ENCODE measurements around the gene KBTBD4. TPM values are rescaled to one million over a fixed set of nuclear protein-coding genes. Genes with fewer than 3 reads are reported as not detected.
"Not testable (repeated sequence)": the region's sequence is repeated elsewhere in the genome, so short reads cannot be mapped to it uniquely, and the experiment has no call there.

KBTBD4 gene
- total RNA-seq, 1 donor from 2014 or later: 12.1 TPM

DNA sequence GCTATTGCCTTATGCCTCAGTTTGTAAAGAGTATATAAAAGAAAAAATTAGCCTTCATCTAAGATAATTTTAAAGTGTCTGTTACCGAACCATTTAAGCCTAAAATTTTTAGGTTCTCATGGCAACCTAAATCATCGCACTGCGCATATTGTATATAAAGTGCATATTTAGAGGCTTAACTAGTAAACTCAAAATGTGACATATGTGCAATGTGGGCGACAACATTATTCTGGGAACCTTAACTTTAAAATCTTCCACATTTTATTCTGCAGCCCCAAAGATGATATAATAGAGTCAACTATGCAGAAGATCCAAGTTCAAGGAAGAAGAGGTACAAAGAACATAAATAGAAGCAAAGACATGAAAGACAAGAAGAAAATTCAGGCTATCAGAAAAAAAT lies 48.8 kb downstream of the KBTBD4 start:
- Mint-ChIP-seq H3K27me3 (ENCODE audit: unreplicated experiment) (peaks cover 4% of the 10 kb centered on the region), H3K9me3 (ENCODE audit: unreplicated experiment) (no peaks in the 10 kb centered on the region), H3K36me3 (ENCODE audit: low read depth, unreplicated experiment) (peaks cover 7% of the 10 kb centered on the region), H3K27ac (ENCODE audit: unreplicated experiment) (peak overlapping the region; percentile 77), H3K4me1 (ENCODE audit: unreplicated experiment) (peaks cover 11% of the 10 kb centered on the region), H3K4me3 (ENCODE audit: unreplicated experiment) (no peak overlapping the region)
- no peak for DNase-seq (ENCODE audit: low spot score)
- TF ChIP-seq, protein P1, sequence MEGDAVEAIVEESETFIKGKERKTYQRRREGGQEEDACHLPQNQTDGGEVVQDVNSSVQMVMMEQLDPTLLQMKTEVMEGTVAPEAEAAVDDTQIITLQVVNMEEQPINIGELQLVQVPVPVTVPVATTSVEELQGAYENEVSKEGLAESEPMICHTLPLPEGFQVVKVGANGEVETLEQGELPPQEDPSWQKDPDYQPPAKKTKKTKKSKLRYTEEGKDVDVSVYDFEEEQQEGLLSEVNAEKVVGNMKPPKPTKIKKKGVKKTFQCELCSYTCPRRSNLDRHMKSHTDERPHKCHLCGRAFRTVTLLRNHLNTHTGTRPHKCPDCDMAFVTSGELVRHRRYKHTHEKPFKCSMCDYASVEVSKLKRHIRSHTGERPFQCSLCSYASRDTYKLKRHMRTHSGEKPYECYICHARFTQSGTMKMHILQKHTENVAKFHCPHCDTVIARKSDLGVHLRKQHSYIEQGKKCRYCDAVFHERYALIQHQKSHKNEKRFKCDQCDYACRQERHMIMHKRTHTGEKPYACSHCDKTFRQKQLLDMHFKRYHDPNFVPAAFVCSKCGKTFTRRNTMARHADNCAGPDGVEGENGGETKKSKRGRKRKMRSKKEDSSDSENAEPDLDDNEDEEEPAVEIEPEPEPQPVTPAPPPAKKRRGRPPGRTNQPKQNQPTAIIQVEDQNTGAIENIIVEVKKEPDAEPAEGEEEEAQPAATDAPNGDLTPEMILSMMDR (IDR thresholded peaks at IDR 0.05; ENCODE audit: unreplicated experiment): no peak

GRCh38 chr11:47527186-47527585 lies 51.6 kb downstream of the KBTBD4 start:
- peaks cover 7% of the 10 kb centered on the region for H3K36me3 Mint-ChIP-seq (ENCODE audit: low read depth, unreplicated experiment)
- H3K9me3 Mint-ChIP-seq (ENCODE audit: unreplicated experiment): no peaks in the 10 kb centered on the region
- no peak for DNase-seq (ENCODE audit: low spot score)
- TF ChIP-seq, protein P1 (IDR thresholded peaks at IDR 0.05; ENCODE audit: unreplicated experiment): no peak
- H3K4me3 Mint-ChIP-seq (ENCODE audit: unreplicated experiment): no peak overlapping the region
- peaks cover 4% of the 10 kb centered on the region for H3K27me3 Mint-ChIP-seq (ENCODE audit: unreplicated experiment)
- peaks cover 32% of the 10 kb centered on the region for H3K4me1 Mint-ChIP-seq (ENCODE audit: unreplicated experiment)
- no peak overlapping the region for H3K27ac Mint-ChIP-seq (ENCODE audit: unreplicated experiment)

DNA sequence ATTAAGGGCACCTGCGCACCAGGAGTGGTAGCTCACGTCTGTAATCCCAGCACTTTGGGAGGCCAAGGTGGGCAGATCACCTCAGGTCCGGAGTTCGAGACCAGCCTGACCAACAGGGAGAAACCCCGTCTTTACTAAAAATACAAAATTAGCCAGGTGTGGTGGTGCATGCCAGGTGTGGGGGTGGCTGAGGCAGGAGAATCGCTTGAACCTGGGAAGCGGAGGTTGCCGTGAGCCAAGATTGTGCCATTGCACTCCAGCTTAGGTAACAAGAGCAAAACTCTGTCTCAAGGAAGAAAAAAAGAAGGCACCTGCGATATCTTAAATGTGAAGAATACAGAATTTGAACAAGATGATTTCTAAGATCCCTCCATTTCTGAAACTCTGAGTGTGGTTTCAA lies 52.7 kb downstream of the KBTBD4 start:
- H3K36me3 Mint-ChIP-seq (ENCODE audit: low read depth, unreplicated experiment); H3K27me3 Mint-ChIP-seq (ENCODE audit: unreplicated experiment); H3K9me3 Mint-ChIP-seq (ENCODE audit: unreplicated experiment); DNase-seq (ENCODE audit: low spot score); H3K4me3 Mint-ChIP-seq (ENCODE audit: unreplicated experiment): not testable (repeated sequence)
- Mint-ChIP-seq H3K4me1 (ENCODE audit: unreplicated experiment) (peaks cover 32% of the 10 kb centered on the region), H3K27ac (ENCODE audit: unreplicated experiment) (peak overlapping the region; percentile 84)

- no peaks in the 10 kb centered on the region for H3K9me3 Mint-ChIP-seq (ENCODE audit: unreplicated experiment)
- H3K27me3 Mint-ChIP-seq (ENCODE audit: unreplicated experiment): no peaks in the 10 kb centered on the region
- DNase-seq (ENCODE audit: low spot score): no peak
- no peaks in the 10 kb centered on the region for H3K36me3 Mint-ChIP-seq (ENCODE audit: low read depth, unreplicated experiment)
- H3K4me1 Mint-ChIP-seq (ENCODE audit: unreplicated experiment): peaks cover 36% of the 10 kb centered on the region
- H3K27ac Mint-ChIP-seq (ENCODE audit: unreplicated experiment): peak overlapping the region; percentile 99
- peak overlapping the region; percentile 56 for H3K4me3 Mint-ChIP-seq (ENCODE audit: unreplicated experiment)
- TF ChIP-seq, protein P1 (IDR thresholded peaks at IDR 0.05; ENCODE audit: unreplicated experiment): no peak
These were observed 54.4 kb downstream of the KBTBD4 start for GRCh38 chr11:47524291-47524874.

- Mint-ChIP-seq H3K27ac (ENCODE audit: unreplicated experiment) (peak overlapping the region; percentile 99), H3K4me3 (ENCODE audit: unreplicated experiment) (peak overlapping the region; percentile 44), H3K27me3 (ENCODE audit: unreplicated experiment) (no peaks in the 10 kb centered on the region), H3K36me3 (ENCODE audit: low read depth, unreplicated experiment) (no peaks in the 10 kb centered on the region), H3K4me1 (ENCODE audit: unreplicated experiment) (peaks cover 39% of the 10 kb centered on the region), H3K9me3 (ENCODE audit: unreplicated experiment) (no peaks in the 10 kb centered on the region)
- DNase-seq (ENCODE audit: low spot score): no peak
- TF ChIP-seq, protein P1 (IDR thresholded peaks at IDR 0.05; ENCODE audit: unreplicated experiment): no peak
These were observed 55.1 kb downstream of the KBTBD4 start for GRCh38 chr11:47523490-47524225.

Other genes with a start within 250 kb of the KBTBD4 start
- gene MYBPC3, start 226.3 kb downstream of the KBTBD4 start, total RNA-seq (ENCODE audit: unreplicated experiment): not detected
- gene SPI1, start 200.4 kb downstream of the KBTBD4 start, total RNA-seq (ENCODE audit: unreplicated experiment): not detected
- gene SLC39A13, start 170.4 kb downstream of the KBTBD4 start, total RNA-seq (ENCODE audit: unreplicated experiment): 40.9 TPM
- gene PSMC3, start 152.5 kb downstream of the KBTBD4 start, total RNA-seq (ENCODE audit: unreplicated experiment): 127 TPM
- gene RAPSN, start 129.8 kb downstream of the KBTBD4 start, total RNA-seq (ENCODE audit: unreplicated experiment): 0.95 TPM
- gene CELF1, start 25.8 kb downstream of the KBTBD4 start, total RNA-seq (ENCODE audit: unreplicated experiment): 162 TPM
- 34.9 TPM for gene PTPMT1, start 13.4 kb downstream of the KBTBD4 start, total RNA-seq (ENCODE audit: unreplicated experiment)
- 199 TPM for gene NDUFS3, start 104 bp upstream of the KBTBD4 start, total RNA-seq (ENCODE audit: unreplicated experiment)
- 0.31 TPM for gene FAM180B, start 7.7 kb upstream of the KBTBD4 start, total RNA-seq (ENCODE audit: unreplicated experiment)
- gene C1QTNF4, start 15.4 kb upstream of the KBTBD4 start, total RNA-seq (ENCODE audit: unreplicated experiment): 50.4 TPM
- 109 TPM for gene MTCH2, start 63.6 kb upstream of the KBTBD4 start, total RNA-seq (ENCODE audit: unreplicated experiment)
- 1.7 TPM for gene AGBL2, start 136.4 kb upstream of the KBTBD4 start, total RNA-seq (ENCODE audit: unreplicated experiment)
- gene FNBP4, start 188.4 kb upstream of the KBTBD4 start, total RNA-seq (ENCODE audit: unreplicated experiment): 78.3 TPM

All from endothelial cell (in vitro differentiated cells).